Measurements from ENCODE around the gene CCDC182.

CCDC182 gene

DNA sequence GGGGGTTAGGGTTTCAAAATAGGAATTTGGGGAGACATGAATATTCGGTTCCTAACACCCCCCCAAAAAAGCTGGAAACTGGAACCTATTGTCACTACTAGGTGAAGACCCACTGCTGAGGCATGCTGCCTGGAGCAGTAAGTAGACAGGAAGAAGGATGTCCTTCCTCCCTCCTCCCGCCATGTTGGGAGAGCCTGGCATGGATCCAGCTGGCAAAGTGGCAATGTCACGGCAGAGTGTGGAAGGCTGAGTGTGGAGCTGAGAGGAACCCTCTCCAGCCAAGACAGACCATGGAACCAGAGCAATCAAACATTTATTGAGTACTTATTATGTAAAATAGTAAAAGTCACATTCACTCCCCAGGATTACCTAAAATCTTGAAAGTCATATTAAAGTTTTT is 49.0 kb downstream of the CCDC182 start:
- H3K27ac ChIP-seq (ENCODE audit: extremely low read depth, low read depth, low read length), result no peak overlapping the region
- ChIA-PET POLR2A (no interaction called here), CTCF (interaction anchor here (1.9 to 3.1 kb wide), 2 partner anchors 24 to 453 kb away, joined by 4 to 16 read pairs; no protein-coding TSS in a partner anchor)
- no peak overlapping the region for H3K4me3 ChIP-seq (ENCODE audit: low read depth, low read length)
- no peaks in the 10 kb centered on the region for H3K36me3 ChIP-seq (ENCODE audit: control insufficient read depth in 2 of 2, insufficient read depth in 1 of 2, low read length in 2 of 2)
- 0 out of 2 replicates have a peak, but pooled peaks cover 2% of the 10 kb centered on the region for H3K9me3 ChIP-seq (ENCODE audit: control insufficient read depth, insufficient read depth, low read depth, low read length)
- H3K4me1 ChIP-seq (ENCODE audit: control insufficient read depth, insufficient read depth, low read length), result no peaks in the 10 kb centered on the region
- TF ChIP-seq, protein P1, sequence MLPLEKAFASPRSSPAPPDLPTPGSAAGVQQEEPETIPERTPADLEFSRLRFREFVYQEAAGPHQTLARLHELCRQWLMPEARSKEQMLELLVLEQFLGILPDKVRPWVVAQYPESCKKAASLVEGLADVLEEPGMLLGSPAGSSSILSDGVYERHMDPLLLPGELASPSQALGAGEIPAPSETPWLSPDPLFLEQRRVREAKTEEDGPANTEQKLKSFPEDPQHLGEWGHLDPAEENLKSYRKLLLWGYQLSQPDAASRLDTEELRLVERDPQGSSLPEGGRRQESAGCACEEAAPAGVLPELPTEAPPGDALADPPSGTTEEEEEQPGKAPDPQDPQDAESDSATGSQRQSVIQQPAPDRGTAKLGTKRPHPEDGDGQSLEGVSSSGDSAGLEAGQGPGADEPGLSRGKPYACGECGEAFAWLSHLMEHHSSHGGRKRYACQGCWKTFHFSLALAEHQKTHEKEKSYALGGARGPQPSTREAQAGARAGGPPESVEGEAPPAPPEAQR (tag by site-specific recombination; IDR thresholded peaks at IDR 0.05), result no peak
- TF ChIP-seq, protein P2, sequence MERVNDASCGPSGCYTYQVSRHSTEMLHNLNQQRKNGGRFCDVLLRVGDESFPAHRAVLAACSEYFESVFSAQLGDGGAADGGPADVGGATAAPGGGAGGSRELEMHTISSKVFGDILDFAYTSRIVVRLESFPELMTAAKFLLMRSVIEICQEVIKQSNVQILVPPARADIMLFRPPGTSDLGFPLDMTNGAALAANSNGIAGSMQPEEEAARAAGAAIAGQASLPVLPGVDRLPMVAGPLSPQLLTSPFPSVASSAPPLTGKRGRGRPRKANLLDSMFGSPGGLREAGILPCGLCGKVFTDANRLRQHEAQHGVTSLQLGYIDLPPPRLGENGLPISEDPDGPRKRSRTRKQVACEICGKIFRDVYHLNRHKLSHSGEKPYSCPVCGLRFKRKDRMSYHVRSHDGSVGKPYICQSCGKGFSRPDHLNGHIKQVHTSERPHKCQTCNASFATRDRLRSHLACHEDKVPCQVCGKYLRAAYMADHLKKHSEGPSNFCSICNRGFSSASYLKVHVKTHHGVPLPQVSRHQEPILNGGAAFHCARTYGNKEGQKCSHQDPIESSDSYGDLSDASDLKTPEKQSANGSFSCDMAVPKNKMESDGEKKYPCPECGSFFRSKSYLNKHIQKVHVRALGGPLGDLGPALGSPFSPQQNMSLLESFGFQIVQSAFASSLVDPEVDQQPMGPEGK (tag by site-specific recombination; IDR thresholded peaks at IDR 0.05), result no peak
- TF ChIP-seq ZNF670 (tag by site-specific recombination; IDR thresholded peaks at IDR 0.05; ENCODE audit: low read depth) (no peak), ZNF394 (tag by site-specific recombination; IDR thresholded peaks at IDR 0.05; ENCODE audit: borderline replicate concordance) (no peak), ZNF707 (tag by site-specific recombination; IDR thresholded peaks at IDR 0.05) (no peak)
